Osteoblast (primary cell): ENCODE results near the gene PALLD. TPM values are rescaled to one million over a fixed set of nuclear protein-coding genes. Genes with fewer than 3 reads are reported as not detected.

Experiments used
- DNase-seq: peaks from one replicate; pipeline ENCODE4 v3.0.0; 2011; ENCODE audit warnings: low spot score, mixed read lengths; ENCODE audit not compliant: insufficient read length; ENCODE audit errors: missing footprints
- H2AFZ ChIP-seq: 2 replicates; pipeline ENCODE4 v1.6.0; 2011; ENCODE audit warnings: mild to moderate bottlenecking, low read length
- H3K27ac ChIP-seq: 2 replicates; pipeline ENCODE4 v1.5.1; 2011; ENCODE audit warnings: mild to moderate bottlenecking, low read depth, low read length, moderate library complexity
- H3K27me3 ChIP-seq: 2 replicates; pipeline ENCODE4 v1.6.0; 2012; ENCODE audit warnings: mild to moderate bottlenecking, control low read depth, inconsistent platforms, low read length, moderate library complexity; ENCODE audit not compliant: insufficient read depth
- H3K36me3 ChIP-seq: 2 replicates; pipeline ENCODE4 v1.5.1; 2011; ENCODE audit warnings: mild to moderate bottlenecking, low read length, control low read depth, moderate library complexity; ENCODE audit not compliant: insufficient read depth
- H3K4me1 ChIP-seq: 2 replicates; pipeline ENCODE4 v1.5.1; 2011; ENCODE audit warnings: mild to moderate bottlenecking, low read length, control low read depth, moderate library complexity; ENCODE audit not compliant: insufficient read depth
- H3K4me2 ChIP-seq: 2 replicates; pipeline ENCODE4 v1.6.0; 2011; ENCODE audit warnings: mild to moderate bottlenecking, low read length; ENCODE audit not compliant: insufficient read depth
- H3K4me3 ChIP-seq: fragments of 200-600 bp; sonication (generic); 3 replicates; pipeline ENCODE4 v1.5.1; 2012; ENCODE audit warnings: mild to moderate bottlenecking, low read length, inconsistent platforms; ENCODE audit not compliant: insufficient read depth
- H3K79me2 ChIP-seq: 2 replicates; pipeline ENCODE4 v1.6.0; 2012; ENCODE audit warnings: mild to moderate bottlenecking, low read length, control low read depth, inconsistent platforms; ENCODE audit not compliant: insufficient read depth
- H3K9me3 ChIP-seq: 2 replicates; pipeline ENCODE4 v1.5.1; 2011; ENCODE audit warnings: low read depth, low read length, control low read depth
- H4K20me1 ChIP-seq: 2 replicates; pipeline ENCODE4 v1.6.0; 2012; ENCODE audit warnings: mild to moderate bottlenecking, low read length, control low read depth; ENCODE audit not compliant: insufficient read depth
- total RNA-seq: library from RNA; depleted of rRNA; stranded (reverse); fragments of >200 nt; gene quantifications from 2 replicates; pipeline ENCODE4 v1.2.3, GENCODE V29; 2012
- TF ChIP-seq, protein P1 (sequence below): IDR thresholded peaks from 2 replicates; pipeline ENCODE4 v1.5.1; 2011; ENCODE audit warnings: mild to moderate bottlenecking, low read depth, low read length, moderate library complexity; ENCODE audit errors: extremely low read depth

PALLD gene
- total RNA-seq, 1 donor = 244 TPM

DNA sequence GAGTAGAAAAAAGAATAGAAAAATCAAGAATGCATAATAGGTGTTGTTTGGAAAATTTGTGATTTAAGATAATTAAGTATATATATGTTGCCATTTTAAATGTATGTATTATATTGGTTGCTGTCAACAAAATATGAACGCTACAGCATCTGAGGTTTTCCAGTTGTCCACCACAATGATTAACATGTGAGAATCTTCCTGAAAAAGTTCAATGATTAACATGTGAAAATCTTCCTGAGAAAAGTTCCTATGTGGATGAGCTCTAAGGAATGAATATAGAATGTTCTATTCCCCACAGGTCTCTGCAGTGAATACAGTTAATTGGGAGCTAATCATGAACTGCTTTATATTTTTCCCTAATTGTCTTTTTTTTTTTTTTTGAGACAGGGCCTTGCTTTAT lies 298.5 kb downstream of the PALLD start:
- Histone ChIP-seq H3K4me1 (peaks cover 37% of the 10 kb centered on the region), H3K79me2 (peaks cover 9% of the 10 kb centered on the region)
- TF ChIP-seq, protein P1, sequence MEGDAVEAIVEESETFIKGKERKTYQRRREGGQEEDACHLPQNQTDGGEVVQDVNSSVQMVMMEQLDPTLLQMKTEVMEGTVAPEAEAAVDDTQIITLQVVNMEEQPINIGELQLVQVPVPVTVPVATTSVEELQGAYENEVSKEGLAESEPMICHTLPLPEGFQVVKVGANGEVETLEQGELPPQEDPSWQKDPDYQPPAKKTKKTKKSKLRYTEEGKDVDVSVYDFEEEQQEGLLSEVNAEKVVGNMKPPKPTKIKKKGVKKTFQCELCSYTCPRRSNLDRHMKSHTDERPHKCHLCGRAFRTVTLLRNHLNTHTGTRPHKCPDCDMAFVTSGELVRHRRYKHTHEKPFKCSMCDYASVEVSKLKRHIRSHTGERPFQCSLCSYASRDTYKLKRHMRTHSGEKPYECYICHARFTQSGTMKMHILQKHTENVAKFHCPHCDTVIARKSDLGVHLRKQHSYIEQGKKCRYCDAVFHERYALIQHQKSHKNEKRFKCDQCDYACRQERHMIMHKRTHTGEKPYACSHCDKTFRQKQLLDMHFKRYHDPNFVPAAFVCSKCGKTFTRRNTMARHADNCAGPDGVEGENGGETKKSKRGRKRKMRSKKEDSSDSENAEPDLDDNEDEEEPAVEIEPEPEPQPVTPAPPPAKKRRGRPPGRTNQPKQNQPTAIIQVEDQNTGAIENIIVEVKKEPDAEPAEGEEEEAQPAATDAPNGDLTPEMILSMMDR = no peak

DNA sequence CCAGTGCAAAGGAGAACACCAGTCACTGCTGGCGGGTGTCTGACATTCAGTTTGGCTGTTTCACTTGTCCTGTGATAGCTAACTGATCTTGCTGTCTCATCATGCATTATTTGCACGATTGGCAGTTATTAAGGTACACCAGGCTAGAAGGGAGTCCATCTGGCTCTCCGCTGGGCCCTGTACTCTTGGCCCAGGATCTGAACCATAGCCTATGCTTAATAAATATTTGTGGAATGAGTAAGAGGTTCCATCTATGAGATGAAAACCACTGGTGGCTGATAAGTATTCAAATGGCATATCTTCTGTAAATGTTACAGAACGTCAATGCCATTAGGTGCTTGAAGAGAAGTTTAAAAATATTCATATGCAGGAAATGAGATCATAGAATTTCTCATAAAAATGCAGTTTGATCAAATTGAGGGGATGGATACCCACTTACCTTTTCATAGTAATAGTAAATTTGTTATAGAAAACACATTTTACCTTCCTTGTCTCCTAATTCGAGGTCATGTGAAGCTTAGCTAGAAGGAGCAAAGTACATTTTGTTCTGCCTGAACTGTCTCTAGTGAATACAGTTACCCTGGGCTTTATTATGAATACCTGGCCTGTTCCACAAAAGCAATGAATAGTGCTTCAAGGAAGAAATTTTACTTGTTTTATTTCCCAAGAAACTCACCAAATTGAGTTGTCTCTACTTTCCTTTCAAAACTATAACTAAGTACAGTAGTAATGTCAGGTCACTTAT lies 299.7 kb downstream of the PALLD start:
- H3K36me3 ChIP-seq = no peaks in the 10 kb centered on the region
- no peak overlapping the region for H2AFZ ChIP-seq
- peaks cover 37% of the 10 kb centered on the region for H3K4me1 ChIP-seq
- H3K79me2 ChIP-seq = peaks cover 9% of the 10 kb centered on the region
- DNase-seq = peak; percentile 59
- TF ChIP-seq, protein P1 = no peak
- no peaks in the 10 kb centered on the region for H3K27me3 ChIP-seq
- H3K9me3 ChIP-seq = no peaks in the 10 kb centered on the region
- peak overlapping the region; percentile 93 for H3K27ac ChIP-seq
- H4K20me1 ChIP-seq = no peaks in the 10 kb centered on the region
- peak overlapping the region; percentile 19 for H3K4me2 ChIP-seq
- H3K4me3 ChIP-seq = no peak overlapping the region

More for the DNA sequence above, 298.5 kb downstream of the PALLD start:
- Histone ChIP-seq H3K36me3 (no peaks in the 10 kb centered on the region), H2AFZ (no peak overlapping the region), H3K27me3 (no peaks in the 10 kb centered on the region), H3K4me2 (no peak overlapping the region), H4K20me1 (no peaks in the 10 kb centered on the region), H3K27ac (peak overlapping the region; percentile 93), H3K4me3 (no peak overlapping the region), H3K9me3 (no peaks in the 10 kb centered on the region)
- no peak for DNase-seq

DNA sequence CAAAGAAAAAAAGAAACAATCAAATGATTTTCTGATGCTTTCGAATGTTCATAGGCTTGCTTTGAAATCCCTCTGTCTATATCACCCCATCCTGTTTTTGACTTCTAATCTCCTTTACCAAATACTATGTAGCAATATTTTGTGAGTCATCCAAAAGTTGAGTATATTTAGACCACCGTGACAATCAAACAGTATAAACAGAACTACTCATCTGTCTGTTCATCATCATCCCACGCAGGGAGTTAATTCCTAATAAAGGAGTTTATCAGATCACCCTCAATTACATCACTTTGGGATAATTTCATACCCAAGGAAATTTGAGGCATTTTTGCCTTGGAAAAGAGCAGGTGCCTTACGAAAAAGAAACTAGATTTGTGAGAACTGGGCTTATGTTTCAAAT lies 300.3 kb downstream of the PALLD start:
- DNase-seq = peak; percentile 5
- no peaks in the 10 kb centered on the region for H4K20me1 ChIP-seq
- H3K79me2 ChIP-seq = peaks cover 9% of the 10 kb centered on the region
- H3K4me2 ChIP-seq = peak overlapping the region; percentile 26
- TF ChIP-seq, protein P1 = no peak
- no peak overlapping the region for H2AFZ ChIP-seq
- H3K36me3 ChIP-seq = no peaks in the 10 kb centered on the region
- H3K9me3 ChIP-seq = no peaks in the 10 kb centered on the region
- H3K27ac ChIP-seq = peak overlapping the region; percentile 93
- H3K4me3 ChIP-seq = no peak overlapping the region
- H3K4me1 ChIP-seq = peaks cover 37% of the 10 kb centered on the region
- no peaks in the 10 kb centered on the region for H3K27me3 ChIP-seq

DNA sequence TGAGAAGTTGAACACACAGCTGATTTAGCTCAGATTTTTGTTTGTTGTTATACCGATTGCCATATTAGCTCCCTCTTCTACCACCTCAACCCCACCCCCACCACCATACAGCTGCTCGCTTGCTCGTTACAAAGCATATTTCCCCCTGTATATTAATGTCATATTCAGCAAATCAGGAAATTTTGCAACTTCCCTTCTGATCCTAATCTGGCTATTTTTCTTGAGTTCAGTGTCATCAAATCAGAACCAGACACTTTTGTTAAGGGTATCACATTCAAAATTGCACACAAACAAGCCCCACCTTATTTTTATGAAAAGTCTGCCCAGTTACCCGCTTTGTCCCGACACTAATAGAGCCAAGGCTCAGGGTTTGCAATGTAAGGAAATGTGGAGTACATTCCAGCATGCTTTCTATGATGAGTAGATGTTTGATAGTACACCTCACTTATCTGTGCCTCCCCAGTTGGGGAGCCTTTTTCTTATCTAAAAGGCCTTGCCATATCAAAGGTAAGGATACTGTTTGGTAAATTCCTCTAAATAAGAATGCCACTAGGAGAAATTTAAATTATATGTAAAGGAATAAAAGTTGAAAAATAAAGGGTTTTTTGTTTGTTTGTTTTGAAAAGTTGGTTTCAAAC lies 301.0 kb downstream of the PALLD start:
- H4K20me1 ChIP-seq = no peaks in the 10 kb centered on the region
- H3K4me2 ChIP-seq = peak overlapping the region; percentile 26
- H3K9me3 ChIP-seq = no peaks in the 10 kb centered on the region
- TF ChIP-seq, protein P1 = no peak
- H2AFZ ChIP-seq = no peak overlapping the region
- H3K36me3 ChIP-seq = no peaks in the 10 kb centered on the region
- no peak overlapping the region for H3K4me3 ChIP-seq
- no peaks in the 10 kb centered on the region for H3K27me3 ChIP-seq
- H3K79me2 ChIP-seq = peaks cover 9% of the 10 kb centered on the region
- peaks cover 37% of the 10 kb centered on the region for H3K4me1 ChIP-seq
- DNase-seq = no peak
- peak overlapping the region; percentile 93 for H3K27ac ChIP-seq
